ENCODE results near the gene MSL1. TPM values are rescaled to one million over a fixed set of nuclear protein-coding genes. Genes with fewer than 3 reads are reported as not detected.
A peak's percentile ranks its signal among the peaks of the same experiment; 100 is the strongest.

The MSL1 gene
- total and polyA plus RNA-seq, 2 of the 13 experiments (the other 11 are each of a cell fraction or from before 2014, with no cell fraction given): 63.8 to 88.5 TPM

GRCh38 chr17:40113110-40113906, 8.5 kb upstream of the MSL1 start (continued):
- TF ChIP-seq CEBPZ (IDR thresholded peaks at IDR 0.05; ENCODE audit: low read length): no peak
- peak; percentile 41; the same call in 1 of the 2 replicates for TF ChIP-seq SIX1 (CRISPR knock-in tag; IDR thresholded peaks at IDR 0.05; ENCODE audit: borderline replicate concordance)
- TF ChIP-seq ZNF292 (CRISPR knock-in tag; IDR thresholded peaks at IDR 0.05; ENCODE audit: borderline replicate concordance, low read depth): no peak; the same call in 1 of the 2 replicates
- TF ChIP-seq SKIL (CRISPR knock-in tag; IDR thresholded peaks at IDR 0.05; ENCODE audit: borderline replicate concordance): peak; percentile 56; the same call in 1 of the 2 replicates
- TF ChIP-seq CREM (IDR thresholded peaks at IDR 0.05): peak; percentile 63; the same call in 1 of the 2 replicates
- no peak for TF ChIP-seq CREM (CRISPR knock-in tag; IDR thresholded peaks at IDR 0.05)
- TF ChIP-seq SNAPC4 (CRISPR knock-in tag; IDR thresholded peaks at IDR 0.05): peak; percentile 89; the same call in 1 of the 2 replicates
- TF ChIP-seq ZGPAT (CRISPR knock-in tag; IDR thresholded peaks at IDR 0.05): peak; percentile 91
- no peak; a peak in 1 of 4 replicates for TF ChIP-seq NR2F1 (CRISPR knock-in tag; IDR thresholded peaks at IDR 0.05)
- peak; percentile 30 for TF ChIP-seq RXRB (CRISPR knock-in tag; IDR thresholded peaks at IDR 0.05; ENCODE audit: borderline replicate concordance)
- TF ChIP-seq ZNF616 (CRISPR knock-in tag; IDR thresholded peaks at IDR 0.05; ENCODE audit: low read depth): no peak
- TF ChIP-seq JUND (CRISPR knock-in tag; IDR thresholded peaks at IDR 0.05): 0 out of 2 replicates have a peak, but pooled peaks have one; percentile 16
- peak; percentile 98 for TF ChIP-seq CTCF (CRISPR knock-in tag; IDR thresholded peaks at IDR 0.05)
